Measurements from ENCODE around the gene PXMP2. TPM values are rescaled to one million over a fixed set of nuclear protein-coding genes. Genes with fewer than 3 reads are reported as not detected.

PXMP2 gene
- total RNA-seq, 1 donor from 2014 or later = 18.8 TPM

- H3K4me1 ChIP-seq = no peaks in the 10 kb centered on the region
- no peak for DNase-seq (ENCODE audit: low spot score in 2 of 2)
- intact Hi-C loops (cut with DNase I) = no loop called here
- H3K36me3 ChIP-seq = peaks cover 68 to 89% of the 10 kb centered on the region in 2 donors
- H3K9me3 ChIP-seq = no peaks in the 10 kb centered on the region
- H3K4me3 ChIP-seq = no peak overlapping the region
- H3K27me3 ChIP-seq = no peaks in the 10 kb centered on the region
- TF ChIP-seq CTCF (IDR thresholded peaks at IDR 0.05) = no peak
- no peak overlapping the region for H3K27ac ChIP-seq
Observed at GRCh38 chr12:132672116-132672515, 15.3 kb upstream of the PXMP2 start.

- no peak for DNase-seq (ENCODE audit: low spot score in 2 of 2)
- Histone ChIP-seq H3K36me3 (peaks cover 62 to 89% of the 10 kb centered on the region in 2 donors), H3K4me3 (no peak overlapping the region), H3K4me1 (no peaks in the 10 kb centered on the region), H3K27ac (no peak overlapping the region), H3K27me3 (no peaks in the 10 kb centered on the region), H3K9me3 (no peaks in the 10 kb centered on the region)
- TF ChIP-seq CTCF (IDR thresholded peaks at IDR 0.05) = no peak
- intact Hi-C loops (cut with DNase I) = no loop called here
Observed at GRCh38 chr12:132672678-132673077, 14.7 kb upstream of the PXMP2 start.

GRCh38 chr12:132673288-132674179, 13.9 kb upstream of the PXMP2 start:
- Histone ChIP-seq H3K27me3 (no peaks in the 10 kb centered on the region), H3K27ac (no peak overlapping the region), H3K36me3 (peaks cover 54 to 85% of the 10 kb centered on the region in 2 donors), H3K4me1 (no peaks in the 10 kb centered on the region), H3K9me3 (no peaks in the 10 kb centered on the region), H3K4me3 (no peak overlapping the region)
- intact Hi-C loops (cut with DNase I) = no loop called here
- TF ChIP-seq CTCF (IDR thresholded peaks at IDR 0.05) = no peak
- no peak for DNase-seq (ENCODE audit: low spot score in 2 of 2)

- Histone ChIP-seq H3K36me3 (peaks cover 48 to 75% of the 10 kb centered on the region in 2 donors), H3K4me3 (no peak overlapping the region), H3K27ac (no peak overlapping the region), H3K27me3 (no peaks in the 10 kb centered on the region), H3K4me1 (no peaks in the 10 kb centered on the region), H3K9me3 (no peaks in the 10 kb centered on the region)
- TF ChIP-seq CTCF (IDR thresholded peaks at IDR 0.05) = no peak
- DNase-seq (ENCODE audit: low spot score in 2 of 2) = no peak
- intact Hi-C loops (cut with DNase I) = no loop called here
Observed at GRCh38 chr12:132674561-132674960, 12.8 kb upstream of the PXMP2 start.

- no peak for TF ChIP-seq CTCF (IDR thresholded peaks at IDR 0.05)
- H3K9me3 ChIP-seq = no peaks in the 10 kb centered on the region
- H3K4me3 ChIP-seq = no peak overlapping the region
- peaks cover 42 to 66% of the 10 kb centered on the region in 2 donors for H3K36me3 ChIP-seq
- no peak overlapping the region for H3K27ac ChIP-seq
- H3K27me3 ChIP-seq = no peaks in the 10 kb centered on the region
- intact Hi-C loops (cut with DNase I) = no loop called here
- no peak for DNase-seq (ENCODE audit: low spot score in 2 of 2)
- no peaks in the 10 kb centered on the region for H3K4me1 ChIP-seq
Observed at GRCh38 chr12:132675757-132676432, 11.5 kb upstream of the PXMP2 start.
